OCI-LY7 (cell line): ENCODE results near the gene SPACA7.

Experiments
- EZH2phosphoT487 ChIP-seq: fragments of 200-600 bp; sonication (generic); IDR thresholded peaks from 2 replicates; pipeline ENCODE4 v1.6.1; 2018; ENCODE audit warnings: low read depth, borderline replicate concordance, mild to moderate bottlenecking, mixed run types, antibody characterized with exemption, low read length, moderate library complexity, mixed read lengths
- TF ChIP-seq, protein P1 (sequence below): fragments of 200-600 bp; sonication (generic); conservative IDR thresholded peaks from 2 replicates; pipeline ENCODE4 v1.5.1; 2014; ENCODE audit warnings: mild to moderate bottlenecking, antibody characterized with exemption, low read length, moderate library complexity, mixed read lengths

DNA sequence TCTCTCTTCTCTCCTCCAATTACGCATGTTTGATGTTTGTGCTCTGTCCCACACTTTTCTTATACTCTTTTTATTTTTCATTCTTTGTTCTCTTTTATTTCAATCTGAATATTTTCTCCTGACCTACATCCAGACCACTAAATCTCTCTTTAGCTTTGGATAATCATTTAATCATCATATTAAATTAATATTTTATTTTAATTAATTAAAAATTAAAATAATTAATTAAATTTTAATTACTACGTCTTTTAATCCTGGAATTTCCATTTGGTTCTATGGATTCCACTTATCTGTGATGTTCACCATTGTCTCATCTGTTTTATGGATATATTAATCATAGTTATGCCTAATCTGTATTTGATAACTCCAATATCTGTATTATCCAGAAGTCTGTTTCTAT, 62.4 kb downstream of the SPACA7 start:
- TF ChIP-seq, protein P1, sequence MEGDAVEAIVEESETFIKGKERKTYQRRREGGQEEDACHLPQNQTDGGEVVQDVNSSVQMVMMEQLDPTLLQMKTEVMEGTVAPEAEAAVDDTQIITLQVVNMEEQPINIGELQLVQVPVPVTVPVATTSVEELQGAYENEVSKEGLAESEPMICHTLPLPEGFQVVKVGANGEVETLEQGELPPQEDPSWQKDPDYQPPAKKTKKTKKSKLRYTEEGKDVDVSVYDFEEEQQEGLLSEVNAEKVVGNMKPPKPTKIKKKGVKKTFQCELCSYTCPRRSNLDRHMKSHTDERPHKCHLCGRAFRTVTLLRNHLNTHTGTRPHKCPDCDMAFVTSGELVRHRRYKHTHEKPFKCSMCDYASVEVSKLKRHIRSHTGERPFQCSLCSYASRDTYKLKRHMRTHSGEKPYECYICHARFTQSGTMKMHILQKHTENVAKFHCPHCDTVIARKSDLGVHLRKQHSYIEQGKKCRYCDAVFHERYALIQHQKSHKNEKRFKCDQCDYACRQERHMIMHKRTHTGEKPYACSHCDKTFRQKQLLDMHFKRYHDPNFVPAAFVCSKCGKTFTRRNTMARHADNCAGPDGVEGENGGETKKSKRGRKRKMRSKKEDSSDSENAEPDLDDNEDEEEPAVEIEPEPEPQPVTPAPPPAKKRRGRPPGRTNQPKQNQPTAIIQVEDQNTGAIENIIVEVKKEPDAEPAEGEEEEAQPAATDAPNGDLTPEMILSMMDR = no peak
- TF ChIP-seq EZH2phosphoT487 = no peak
